Epidermal melanocyte (primary cell): ENCODE measurements around the gene DYNLL2.
"Not testable (repeated sequence)": the region's sequence is repeated elsewhere in the genome, so short reads cannot be mapped to it uniquely, and the experiment has no call there.

Source experiments
- DNase-seq: peaks from one replicate; pipeline ENCODE4 v3.0.0; 2011; ENCODE audit warnings: low spot score; ENCODE audit not compliant: insufficient read length

The DYNLL2 gene

GRCh38 chr17:58072862-58073261, 10.4 kb upstream of the DYNLL2 start:
- no peak for DNase-seq

- DNase-seq = not testable (repeated sequence)
These were observed 10.0 kb upstream of the DYNLL2 start for GRCh38 chr17:58073266-58073665.

- not testable (repeated sequence) for DNase-seq
These were observed 8.8 kb upstream of the DYNLL2 start for GRCh38 chr17:58074406-58074805.

- no peak for DNase-seq
These were observed 3.8 kb upstream of the DYNLL2 start for GRCh38 chr17:58079300-58080033.

GRCh38 chr17:58081646-58082340, 1.4 kb upstream of the DYNLL2 start:
- DNase-seq = no peak

- no peak for DNase-seq
These were observed 814 bp upstream of the DYNLL2 start for GRCh38 chr17:58082341-58082869.

- peak; percentile 46 for DNase-seq
These were observed 485 bp downstream of the DYNLL2 start for GRCh38 chr17:58083491-58084316.

GRCh38 chr17:58084317-58084981, 1.2 kb downstream of the DYNLL2 start:
- no peak for DNase-seq

GRCh38 chr17:58085039-58085715, 2.0 kb downstream of the DYNLL2 start:
- no peak for DNase-seq

- DNase-seq = no peak
These were observed 3.7 kb downstream of the DYNLL2 start for GRCh38 chr17:58086953-58087352.

- no peak for DNase-seq
These were observed 5.4 kb downstream of the DYNLL2 start for GRCh38 chr17:58088624-58089023.

GRCh38 chr17:58089111-58089510, 5.9 kb downstream of the DYNLL2 start:
- DNase-seq = no peak

- DNase-seq = no peak
These were observed 7.9 kb downstream of the DYNLL2 start for GRCh38 chr17:58091024-58091567.

- no peak for DNase-seq
These were observed 9.0 kb downstream of the DYNLL2 start for GRCh38 chr17:58092101-58092796.

- no peak for DNase-seq
These were observed 9.7 kb downstream of the DYNLL2 start for GRCh38 chr17:58092797-58093385.

- DNase-seq = no peak
These were observed 10.9 kb downstream of the DYNLL2 start for GRCh38 chr17:58094118-58094517.

- DNase-seq = no peak
These were observed 13.7 kb downstream of the DYNLL2 start for GRCh38 chr17:58096892-58097291.

GRCh38 chr17:58097384-58098088, 14.3 kb downstream of the DYNLL2 start:
- DNase-seq = no peak

- no peak for DNase-seq
These were observed 17.3 kb downstream of the DYNLL2 start for GRCh38 chr17:58100506-58100905.
